ENCODE data around the gene ECHS1. TPM values are rescaled to one million over a fixed set of nuclear protein-coding genes. Genes with fewer than 3 reads are reported as not detected.

Gene ECHS1
- polyA plus RNA-seq, 1 of the 3 experiments (the other 2 are of a cell fraction) = 97.8 TPM

GRCh38 chr10:133412381-133412711 lies 39.2 kb upstream of the ECHS1 start:
- H3F3A ChIP-seq (replicated peaks; ENCODE audit: insufficient read depth) = no peaks in the 10 kb centered on the region
- H3K79me2 ChIP-seq (ENCODE audit: insufficient read depth) = peaks cover 64% of the 10 kb centered on the region
- no peak for DNase-seq
- no peak overlapping the region for H2AFZ ChIP-seq (ENCODE audit: low read depth)
- POLR2A ChIA-PET = no interaction called here
- no peaks in the 10 kb centered on the region; the same call in 1 of the 2 replicates for H4K20me1 ChIP-seq (ENCODE audit: insufficient read depth)
- H3K4me2 ChIP-seq = no peak overlapping the region
- H3K4me3 ChIP-seq (ENCODE audit: low read depth in 2 of 2, low read length in 1 of 2) = no peak overlapping the region
- no peaks in the 10 kb centered on the region for H3K4me1 ChIP-seq (ENCODE audit: control insufficient read depth in 1 of 2, insufficient read depth in 2 of 2, low read depth in 1 of 2, low read length in 1 of 2)
- peaks cover 22% of the 10 kb centered on the region for H3K9me3 ChIP-seq
- TF ChIP-seq YY1 (IDR thresholded peaks at IDR 0.05; ENCODE audit: low read depth) = no peak
- H3K36me3 ChIP-seq (replicated peaks in 1 of 2; ENCODE audit: control insufficient read depth in 1 of 2, insufficient read depth in 2 of 2, low read length in 1 of 2) = peaks cover 54 to 71% of the 10 kb centered on the region in 2 experiments
- H3K27me3 ChIP-seq (ENCODE audit: insufficient read depth) = no peaks in the 10 kb centered on the region
- no peak overlapping the region for H3K27ac ChIP-seq (ENCODE audit: low read depth in 2 of 2, low read length in 1 of 2)
- CTCF ChIA-PET = interaction anchor here (1.2 to 1.7 kb wide), 2 partner anchors 9 to 14 kb away, joined by 4 read pairs; no protein-coding TSS in a partner anchor
- no peaks in the 10 kb centered on the region for H3K9me2 ChIP-seq
- no peak overlapping the region for H3K9ac ChIP-seq

GRCh38 chr10:133411523-133412380 lies 38.6 kb upstream of the ECHS1 start:
- peaks cover 70% of the 10 kb centered on the region for H3K79me2 ChIP-seq (ENCODE audit: insufficient read depth)
- peaks cover 22% of the 10 kb centered on the region for H3K9me3 ChIP-seq
- H3K36me3 ChIP-seq (replicated peaks in 1 of 2; ENCODE audit: control insufficient read depth in 1 of 2, insufficient read depth in 2 of 2, low read length in 1 of 2) = peaks cover 58 to 77% of the 10 kb centered on the region in 2 experiments
- no peak overlapping the region for H2AFZ ChIP-seq (ENCODE audit: low read depth)
- no peak overlapping the region for H3K4me3 ChIP-seq (ENCODE audit: low read depth in 2 of 2, low read length in 1 of 2)
- H3K4me2 ChIP-seq = no peak overlapping the region
- H3K27me3 ChIP-seq (ENCODE audit: insufficient read depth) = no peaks in the 10 kb centered on the region
- H3K9ac ChIP-seq = no peak overlapping the region
- TF ChIP-seq NRF1 (IDR thresholded peaks at IDR 0.05; ENCODE audit: low read depth, low read length) (no peak), POLR2AphosphoS5 (IDR thresholded peaks at IDR 0.05; ENCODE audit: low read depth, low read length) (no peak), REST (IDR thresholded peaks at IDR 0.05; ENCODE audit: low read depth, low read length) (no peak), FOXJ3 (CRISPR knock-in tag; IDR thresholded peaks at IDR 0.05) (no peak), MAX (IDR thresholded peaks at IDR 0.05; ENCODE audit: low read depth) (no peak), SMC3 (IDR thresholded peaks at IDR 0.05; ENCODE audit: low read depth, low read length) (no peak), USF1 (IDR thresholded peaks at IDR 0.05; ENCODE audit: borderline replicate concordance, low read depth) (no peak), TEAD4 (IDR thresholded peaks at IDR 0.05; ENCODE audit: borderline replicate concordance, insufficient read depth) (no peak), TCF12 (IDR thresholded peaks at IDR 0.05) (no peak)
- no peaks in the 10 kb centered on the region for H3K4me1 ChIP-seq (ENCODE audit: control insufficient read depth in 1 of 2, insufficient read depth in 2 of 2, low read depth in 1 of 2, low read length in 1 of 2)
- H4K20me1 ChIP-seq (ENCODE audit: insufficient read depth) = peaks cover 4% of the 10 kb centered on the region; the same call in 1 of the 2 replicates
- peaks cover 4% of the 10 kb centered on the region for H3F3A ChIP-seq (replicated peaks; ENCODE audit: insufficient read depth)
- no peak for DNase-seq
- 96% methylated on average over 7 of the region's 7 CpGs for WGBS (ENCODE audit: low lambda C conversion rate)
- ChIA-PET CTCF (interaction anchor here (1.7 kb wide), 1 partner anchor 9 kb away, joined by 4 read pairs; no protein-coding TSS in a partner anchor), POLR2A (no interaction called here)
- H3K27ac ChIP-seq (ENCODE audit: low read depth in 2 of 2, low read length in 1 of 2) = no peak overlapping the region
- no peaks in the 10 kb centered on the region for H3K9me2 ChIP-seq
